Measurements from ENCODE around the gene KY. TPM values are rescaled to one million over a fixed set of nuclear protein-coding genes. Genes with fewer than 3 reads are reported as not detected.

Gene KY
- total and polyA plus RNA-seq, 2 of the 8 experiments (the other 6 are each of a cell fraction or from before 2014, with no cell fraction given) = not detected

- Histone ChIP-seq H3K56ac (replicated peaks; ENCODE audit: insufficient read length, low read depth, low read length) (no peak overlapping the region), H4K20me1 (replicated peaks in 1 of 2; ENCODE audit: control insufficient read depth in 1 of 2, insufficient read depth in 2 of 2, low read length in 2 of 2) (peaks cover 0 to 2% of the 10 kb centered on the region in 2 experiments), H3K27ac (ENCODE audit: low read depth, low read length) (no peak overlapping the region), H3K36me3 (ENCODE audit: control insufficient read depth in 2 of 4, insufficient read depth in 4 of 4, low read length in 3 of 4) (no peaks in the 10 kb centered on the region), H2BK5ac (ENCODE audit: low read depth, low read length) (no peak overlapping the region), H4K5ac (ENCODE audit: insufficient read length, low read depth, low read length) (no peak overlapping the region), H3K23me2 (ENCODE audit: low read depth, low read length) (no peaks in the 10 kb centered on the region), H3K4me3 (ENCODE audit: extremely low read depth in 1 of 4, insufficient read depth in 2 of 4, low read depth in 3 of 4, low read length in 4 of 4) (no peak overlapping the region), H2BK20ac (ENCODE audit: low read length) (no peak overlapping the region), H2BK12ac (ENCODE audit: low read depth, low read length) (no peak overlapping the region), H3K4me2 (ENCODE audit: insufficient read depth in 1 of 2, low read depth in 2 of 2, low read length in 2 of 2) (no peak overlapping the region), H3K18ac (ENCODE audit: extremely low read depth, low read length) (no peak overlapping the region), H2BK15ac (ENCODE audit: low read length) (no peak overlapping the region), H3K4ac (replicated peaks; ENCODE audit: insufficient read length, low read depth, low read length) (no peak overlapping the region), H3K9ac (replicated peaks in 1 of 4; ENCODE audit: extremely low read depth in 1 of 4, low read depth in 3 of 4, low read length in 3 of 4) (no peak overlapping the region), H3K79me2 (ENCODE audit: control insufficient read depth in 1 of 2, insufficient read depth in 2 of 2, low read length in 2 of 2) (no peaks in the 10 kb centered on the region), H3K9me3 (ENCODE audit: insufficient read depth in 2 of 2, low read depth in 1 of 2, low read length in 1 of 2) (no peaks in the 10 kb centered on the region), H3K4me1 (replicated peaks in 1 of 4; ENCODE audit: control insufficient read depth in 3 of 4, insufficient read depth in 4 of 4, low read length in 3 of 4) (no peaks in the 10 kb centered on the region), H4K8ac (ENCODE audit: extremely low read depth, insufficient read depth, low read length) (no peak overlapping the region), H3K79me1 (ENCODE audit: low read depth, low read length) (no peaks in the 10 kb centered on the region), H2AFZ (ENCODE audit: low read length) (no peak overlapping the region), H2BK120ac (replicated peaks; ENCODE audit: low read depth, low read length) (no peak overlapping the region), H4K91ac (replicated peaks; ENCODE audit: insufficient read length, low read length) (no peak overlapping the region), H3K27me3 (replicated peaks in 1 of 4; ENCODE audit: control insufficient read depth in 3 of 4, extremely low read depth in 1 of 4, insufficient read depth in 3 of 4, low read length in 3 of 4) (no peaks in the 10 kb centered on the region; a peak in 1 of 7 replicates), H3K23ac (ENCODE audit: insufficient read length) (no peak overlapping the region), H2AK5ac (ENCODE audit: low read depth, low read length) (no peak overlapping the region), H3K14ac (ENCODE audit: insufficient read length) (no peak overlapping the region)
- ChIA-PET POLR2A (ENCODE audit: partially characterized antibody) (no interaction called here), CTCF (ENCODE audit: partially characterized antibody) (interaction anchor here (0.6 to 13.3 kb wide), 6 partner anchors 10 to 303 kb away, joined by 3 to 197 read pairs (median 4); no protein-coding TSS in a partner anchor)
- FAIRE-seq = no peak
- 90% methylated on average over 2 of the region's 2 CpGs; no CpG with 5 or more reads in 1 of the 2 experiments for WGBS, 2 experiments (ENCODE audit: extremely low coverage in 1 of 2, insufficient coverage in 1 of 2, insufficient read length in 1 of 2, insufficient replicate concordance in 2 of 2, low coverage in 1 of 2, low lambda C conversion rate in 2 of 2, missing lambda C conversion rate in 1 of 2)
- peak in 1 of 2 experiments; percentile 10 for DNase-seq (ENCODE audit: low read depth in 1 of 2, low spot score in 2 of 2)
- TF ChIP-seq BACH1 (IDR thresholded peaks at IDR 0.05; ENCODE audit: low read length) = no peak
- TF ChIP-seq POU5F1 (IDR thresholded peaks at IDR 0.05; ENCODE audit: low read depth, low read length) = no peak
- TF ChIP-seq RFX5 (IDR thresholded peaks at IDR 0.05; ENCODE audit: borderline replicate concordance, low read depth, low read length) = no peak
- no peak for TF ChIP-seq ATF2 (IDR thresholded peaks at IDR 0.05; ENCODE audit: low read length)
- no peak for TF ChIP-seq NANOG (IDR thresholded peaks at IDR 0.05; ENCODE audit: insufficient read depth, low read depth, low read length, poor library complexity, severe bottlenecking)
- TF ChIP-seq RNF2 (IDR thresholded peaks at IDR 0.05; ENCODE audit: borderline replicate concordance, low read depth, low read length, missing control alignments, poor library complexity, severe bottlenecking) = no peak
- no peak for TF ChIP-seq PHF8 (conservative IDR thresholded peaks at IDR 0.05; ENCODE audit: low read depth, low read length)
- TF ChIP-seq POLR2AphosphoS5 (IDR thresholded peaks at IDR 0.05; ENCODE audit: low read depth, low read length) = no peak
- TF ChIP-seq ZNF274 (IDR thresholded peaks at IDR 0.05; ENCODE audit: borderline replicate concordance, extremely low read depth, low read length) = no peak
- no peak for TF ChIP-seq CREB1 (IDR thresholded peaks at IDR 0.05)
- TF ChIP-seq POLR2A (IDR thresholded peaks at IDR 0.05; ENCODE audit: control extremely low read depth in 1 of 2, low read depth in 2 of 2, low read length in 2 of 2) = no peak
- no peak for TF ChIP-seq ATF3 (IDR thresholded peaks at IDR 0.05; ENCODE audit: insufficient read depth, low read depth, low read length)
- TF ChIP-seq EGR1 (IDR thresholded peaks at IDR 0.05; ENCODE audit: borderline replicate concordance, low read depth, low read length) = no peak
Observed at GRCh38 chr3:134611516-134611915, 39.3 kb downstream of the KY start.

Measured in H1 (cell line).